Stimulated activated CD4-positive, alpha-beta T cell treated with anti-CD3 and anti-CD28 coated beads, Interleukin-15, amount 100 ng/mL, for 24 hours (primary cell): Measurements from ENCODE around the gene CTNNA3.

ENCODE experiments used
- DNase-seq: peaks from one replicate; pipeline ENCODE4 v3.0.0-alpha.2; 2020

The CTNNA3 gene

GRCh38 chr10:66842371-66842770 lies 853.6 kb downstream of the CTNNA3 start:
- no peak for DNase-seq

- DNase-seq, result no peak
These were observed 857.3 kb downstream of the CTNNA3 start for GRCh38 chr10:66838656-66839055.

GRCh38 chr10:66837990-66838389 lies 858.0 kb downstream of the CTNNA3 start:
- no peak for DNase-seq

- DNase-seq, result no peak
These were observed 858.7 kb downstream of the CTNNA3 start for GRCh38 chr10:66837335-66837734.

GRCh38 chr10:66836771-66837170 lies 859.2 kb downstream of the CTNNA3 start:
- DNase-seq, result no peak

- DNase-seq, result no peak
These were observed 859.9 kb downstream of the CTNNA3 start for GRCh38 chr10:66836057-66836456.

- no peak for DNase-seq
These were observed 860.6 kb downstream of the CTNNA3 start for GRCh38 chr10:66835400-66835799.

- DNase-seq, result no peak
These were observed 861.2 kb downstream of the CTNNA3 start for GRCh38 chr10:66834802-66835201.

GRCh38 chr10:66833861-66834260 lies 862.1 kb downstream of the CTNNA3 start:
- DNase-seq, result no peak

- no peak for DNase-seq
These were observed 863.1 kb downstream of the CTNNA3 start for GRCh38 chr10:66832781-66833422.

GRCh38 chr10:66828957-66829356 lies 867.0 kb downstream of the CTNNA3 start:
- no peak for DNase-seq

- no peak for DNase-seq
These were observed 868.6 kb downstream of the CTNNA3 start for GRCh38 chr10:66827353-66827752.

- DNase-seq, result no peak
These were observed 872.7 kb downstream of the CTNNA3 start for GRCh38 chr10:66823301-66823700.

- no peak for DNase-seq
These were observed 873.2 kb downstream of the CTNNA3 start for GRCh38 chr10:66822801-66823200.

GRCh38 chr10:66819691-66820090 lies 876.3 kb downstream of the CTNNA3 start:
- no peak for DNase-seq

GRCh38 chr10:66813122-66813521 lies 882.9 kb downstream of the CTNNA3 start:
- DNase-seq, result no peak

- no peak for DNase-seq
These were observed 884.8 kb downstream of the CTNNA3 start for GRCh38 chr10:66811211-66811610.

GRCh38 chr10:66809402-66809801 lies 886.6 kb downstream of the CTNNA3 start:
- no peak for DNase-seq

- no peak for DNase-seq
These were observed 890.4 kb downstream of the CTNNA3 start for GRCh38 chr10:66805612-66806011.

- no peak for DNase-seq
These were observed 891.0 kb downstream of the CTNNA3 start for GRCh38 chr10:66804962-66805361.

GRCh38 chr10:66803174-66803573 lies 892.8 kb downstream of the CTNNA3 start:
- DNase-seq, result no peak

- no peak for DNase-seq
These were observed 896.5 kb downstream of the CTNNA3 start for GRCh38 chr10:66799474-66799873.

GRCh38 chr10:66795866-66796265 lies 900.1 kb downstream of the CTNNA3 start:
- no peak for DNase-seq

- DNase-seq, result no peak
These were observed 903.6 kb downstream of the CTNNA3 start for GRCh38 chr10:66792441-66792840.

GRCh38 chr10:66788178-66788987 lies 907.6 kb downstream of the CTNNA3 start:
- no peak for DNase-seq
